ENCODE measurements around the gene LRP1B. TPM values are rescaled to one million over a fixed set of nuclear protein-coding genes. Genes with fewer than 3 reads are reported as not detected.

Gene LRP1B
- total and polyA plus RNA-seq, 2 of the 8 experiments (the other 6 are each of a cell fraction or from before 2014, with no cell fraction given) = 0.03 TPM; not detected in 1

GRCh38 chr2:140512106-140512505 is 1618.7 kb downstream of the LRP1B start:
- Histone ChIP-seq H4K8ac (ENCODE audit: extremely low read depth, insufficient read depth, low read length) (no peak overlapping the region), H2BK15ac (ENCODE audit: low read length) (no peak overlapping the region), H2AK5ac (ENCODE audit: low read depth, low read length) (no peak overlapping the region), H3K4me2 (ENCODE audit: insufficient read depth in 1 of 2, low read depth in 2 of 2, low read length in 2 of 2) (no peak overlapping the region), H4K20me1 (replicated peaks in 1 of 2; ENCODE audit: control insufficient read depth in 1 of 2, insufficient read depth in 2 of 2, low read length in 2 of 2) (no peaks in the 10 kb centered on the region), H3K4ac (replicated peaks; ENCODE audit: insufficient read length, low read depth, low read length) (no peak overlapping the region), H2AFZ (ENCODE audit: low read length) (no peak overlapping the region), H2BK20ac (ENCODE audit: low read length) (no peak overlapping the region), H3K23ac (ENCODE audit: insufficient read length) (no peak overlapping the region), H3K4me1 (replicated peaks in 1 of 4; ENCODE audit: control insufficient read depth in 3 of 4, insufficient read depth in 4 of 4, low read length in 3 of 4) (no peaks in the 10 kb centered on the region), H3K36me3 (ENCODE audit: control insufficient read depth in 2 of 4, insufficient read depth in 4 of 4, low read length in 3 of 4) (no peaks in the 10 kb centered on the region), H3K18ac (ENCODE audit: extremely low read depth, low read length) (no peak overlapping the region), H3K27me3 (replicated peaks in 1 of 4; ENCODE audit: control insufficient read depth in 3 of 4, extremely low read depth in 1 of 4, insufficient read depth in 3 of 4, low read length in 3 of 4) (no peaks in the 10 kb centered on the region), H2BK120ac (replicated peaks; ENCODE audit: low read depth, low read length) (no peak overlapping the region), H2BK5ac (ENCODE audit: low read depth, low read length) (no peak overlapping the region), H3K79me1 (ENCODE audit: low read depth, low read length) (no peaks in the 10 kb centered on the region), H4K91ac (replicated peaks; ENCODE audit: insufficient read length, low read length) (no peak overlapping the region), H3K14ac (ENCODE audit: insufficient read length) (no peak overlapping the region), H2BK12ac (ENCODE audit: low read depth, low read length) (no peak overlapping the region), H3K4me3 (ENCODE audit: extremely low read depth in 1 of 4, insufficient read depth in 2 of 4, low read depth in 3 of 4, low read length in 4 of 4) (no peak overlapping the region), H4K5ac (ENCODE audit: insufficient read length, low read depth, low read length) (no peak overlapping the region), H3K9me3 (ENCODE audit: insufficient read depth in 2 of 2, low read depth in 1 of 2, low read length in 1 of 2) (no peaks in the 10 kb centered on the region), H3K56ac (replicated peaks; ENCODE audit: insufficient read length, low read depth, low read length) (no peak overlapping the region), H3K9ac (replicated peaks in 1 of 4; ENCODE audit: extremely low read depth in 1 of 4, low read depth in 3 of 4, low read length in 3 of 4) (no peak overlapping the region), H3K23me2 (ENCODE audit: low read depth, low read length) (no peaks in the 10 kb centered on the region), H3K27ac (ENCODE audit: low read depth, low read length) (no peak overlapping the region), H3K79me2 (ENCODE audit: control insufficient read depth in 1 of 2, insufficient read depth in 2 of 2, low read length in 2 of 2) (no peaks in the 10 kb centered on the region)
- ChIA-PET CTCF (ENCODE audit: partially characterized antibody) (no interaction called here), POLR2A (ENCODE audit: partially characterized antibody) (no interaction called here)
- FAIRE-seq (no peak), DNase-seq (ENCODE audit: low read depth in 1 of 2, low spot score in 2 of 2) (no peak)
- WGBS, 2 experiments (ENCODE audit: extremely low coverage in 1 of 2, insufficient coverage in 1 of 2, insufficient read length in 1 of 2, insufficient replicate concordance in 2 of 2, low coverage in 1 of 2, low lambda C conversion rate in 2 of 2, missing lambda C conversion rate in 1 of 2) = 75% methylated on average over 3 of the region's 3 CpGs; no CpG with 5 or more reads in 1 of the 2 experiments
- TF ChIP-seq YY1 (IDR thresholded peaks at IDR 0.05; ENCODE audit: low read depth, low read length) = no peak
- TF ChIP-seq, protein P1, sequence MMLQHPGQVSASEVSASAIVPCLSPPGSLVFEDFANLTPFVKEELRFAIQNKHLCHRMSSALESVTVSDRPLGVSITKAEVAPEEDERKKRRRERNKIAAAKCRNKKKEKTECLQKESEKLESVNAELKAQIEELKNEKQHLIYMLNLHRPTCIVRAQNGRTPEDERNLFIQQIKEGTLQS (IDR thresholded peaks at IDR 0.05; ENCODE audit: insufficient read depth, low read depth, low read length) = no peak
- no peak for TF ChIP-seq PHF8 (conservative IDR thresholded peaks at IDR 0.05; ENCODE audit: low read depth, low read length)
- no peak for TF ChIP-seq GTF2F1 (IDR thresholded peaks at IDR 0.05; ENCODE audit: borderline replicate concordance, low read depth, low read length)
- TF ChIP-seq TEAD4 (IDR thresholded peaks at IDR 0.05; ENCODE audit: low read depth, low read length) = no peak
- no peak for TF ChIP-seq JUND (IDR thresholded peaks at IDR 0.05; ENCODE audit: low read length)
- no peak for TF ChIP-seq TAF7 (optimal IDR thresholded peaks at IDR 0.05; ENCODE audit: borderline replicate concordance, low read depth, low read length)
- TF ChIP-seq SRF (IDR thresholded peaks at IDR 0.05; ENCODE audit: low read depth, low read length) = no peak
- TF ChIP-seq RAD21 (IDR thresholded peaks at IDR 0.05 in 1 of 2, conservative IDR thresholded peaks at IDR 0.05 in 1 of 2; ENCODE audit: low read depth in 2 of 2, low read length in 2 of 2) = no peak

Data from H1 (cell line).